NT2/D1 (cell line): ENCODE measurements around the gene CFAP74.

ENCODE experiments used
- SUZ12 ChIP-seq: IDR thresholded peaks from 2 replicates; pipeline ENCODE4 v1.6.1; 2011; ENCODE audit not compliant: insufficient read length, insufficient read depth; ENCODE audit errors: extremely low read depth
- YY1 ChIP-seq: IDR thresholded peaks from 2 replicates; pipeline ENCODE4 v1.6.1; 2011; ENCODE audit not compliant: insufficient read length, insufficient read depth
- ZNF274 ChIP-seq: IDR thresholded peaks from 2 replicates; pipeline ENCODE4 v1.6.1; 2011; ENCODE audit warnings: mild to moderate bottlenecking, low read depth, low read length

GRCh38 chr1:1967151-1967550 lies 36.4 kb downstream of the CFAP74 start:
- TF ChIP-seq SUZ12 (no peak), YY1 (no peak), ZNF274 (no peak)
